ENCODE measurements around the gene AJM1. TPM values are rescaled to one million over a fixed set of nuclear protein-coding genes. Genes with fewer than 3 reads are reported as not detected.
"Not testable (repeated sequence)": the region's sequence is repeated elsewhere in the genome, so short reads cannot be mapped to it uniquely, and the experiment has no call there.

The AJM1 gene
- total RNA-seq, 6 donors from 2014 or later: 1.4 to 7.3 (median 3.0) TPM

DNA sequence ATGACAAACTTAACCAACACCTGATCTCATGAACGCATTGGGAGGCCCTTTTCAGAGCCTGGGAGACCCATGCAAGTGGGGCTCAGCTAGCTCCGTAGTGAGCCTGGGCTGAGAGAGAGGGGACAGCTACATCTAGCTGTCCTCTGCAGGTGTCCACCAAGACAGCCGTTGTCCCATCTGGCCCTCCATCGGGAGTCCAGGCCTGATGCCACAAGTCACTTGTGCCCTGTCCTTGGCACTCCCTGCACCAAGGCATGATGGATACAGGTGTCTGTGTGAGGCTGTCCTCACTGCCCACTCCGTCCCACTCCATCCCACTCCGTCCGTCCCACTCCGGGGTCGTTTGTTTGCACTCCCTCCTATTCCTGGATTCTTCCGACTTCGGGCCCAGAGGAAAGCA, 26.4 kb downstream of the AJM1 start:
- H3K4me1 ChIP-seq: peaks cover 17 to 29% (median 19%) of the 10 kb centered on the region in 4 donors
- ATAC-seq (ENCODE audit: low FRiP score in 2 of 2): no peak
- peaks cover 0 to 4% (median 0%) of the 10 kb centered on the region in 4 donors for H3K9me3 ChIP-seq
- no peak for DNase-seq
- H3K27me3 ChIP-seq: no peaks in the 10 kb centered on the region
- 92 to 97% methylated on average over 11 of the region's 11 CpGs for WGBS, 2 donors
- H3K4me3 ChIP-seq: no peak overlapping the region
- H3K36me3 ChIP-seq: peaks cover under 1 to 3% (median 2%) of the 10 kb centered on the region in 4 donors
- no peak overlapping the region for H3K27ac ChIP-seq
- no peak for TF ChIP-seq EP300 (IDR thresholded peaks at IDR 0.05)
- no peak for TF ChIP-seq POLR2A (IDR thresholded peaks at IDR 0.05)
- TF ChIP-seq, protein P1, sequence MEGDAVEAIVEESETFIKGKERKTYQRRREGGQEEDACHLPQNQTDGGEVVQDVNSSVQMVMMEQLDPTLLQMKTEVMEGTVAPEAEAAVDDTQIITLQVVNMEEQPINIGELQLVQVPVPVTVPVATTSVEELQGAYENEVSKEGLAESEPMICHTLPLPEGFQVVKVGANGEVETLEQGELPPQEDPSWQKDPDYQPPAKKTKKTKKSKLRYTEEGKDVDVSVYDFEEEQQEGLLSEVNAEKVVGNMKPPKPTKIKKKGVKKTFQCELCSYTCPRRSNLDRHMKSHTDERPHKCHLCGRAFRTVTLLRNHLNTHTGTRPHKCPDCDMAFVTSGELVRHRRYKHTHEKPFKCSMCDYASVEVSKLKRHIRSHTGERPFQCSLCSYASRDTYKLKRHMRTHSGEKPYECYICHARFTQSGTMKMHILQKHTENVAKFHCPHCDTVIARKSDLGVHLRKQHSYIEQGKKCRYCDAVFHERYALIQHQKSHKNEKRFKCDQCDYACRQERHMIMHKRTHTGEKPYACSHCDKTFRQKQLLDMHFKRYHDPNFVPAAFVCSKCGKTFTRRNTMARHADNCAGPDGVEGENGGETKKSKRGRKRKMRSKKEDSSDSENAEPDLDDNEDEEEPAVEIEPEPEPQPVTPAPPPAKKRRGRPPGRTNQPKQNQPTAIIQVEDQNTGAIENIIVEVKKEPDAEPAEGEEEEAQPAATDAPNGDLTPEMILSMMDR (IDR thresholded peaks at IDR 0.05): no peak
- TF ChIP-seq POLR2AphosphoS5 (IDR thresholded peaks at IDR 0.05): no peak

DNA sequence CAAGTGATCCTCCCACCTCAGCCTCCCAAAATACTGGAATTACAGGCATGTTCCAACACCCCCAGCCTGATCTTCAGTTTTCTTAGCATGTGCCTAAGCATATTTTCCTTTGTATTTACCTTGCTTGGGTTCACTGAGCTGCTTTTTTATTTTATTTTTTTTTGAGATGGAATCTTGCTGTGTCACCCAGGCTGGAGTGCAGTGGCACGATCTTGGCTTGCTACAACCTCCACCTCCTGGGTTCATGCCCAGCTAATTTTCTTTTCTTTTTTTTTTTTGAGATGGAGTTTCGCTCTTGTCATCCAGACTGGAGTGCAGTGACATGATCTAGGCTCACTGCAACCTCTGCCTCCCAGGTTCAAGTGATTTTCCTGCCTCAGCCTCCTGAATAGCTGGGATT, 27.3 kb downstream of the AJM1 start:
- not testable (repeated sequence) for H3K27ac ChIP-seq; H3K9me3 ChIP-seq; ATAC-seq (ENCODE audit: low FRiP score in 2 of 2); DNase-seq; H3K4me3 ChIP-seq; H3K27me3 ChIP-seq; H3K36me3 ChIP-seq
- WGBS, 2 donors: 86 to 87% methylated on average over 2 of the region's 2 CpGs
- H3K4me1 ChIP-seq: peaks cover 15 to 19% (median 16%) of the 10 kb centered on the region in 4 donors

DNA sequence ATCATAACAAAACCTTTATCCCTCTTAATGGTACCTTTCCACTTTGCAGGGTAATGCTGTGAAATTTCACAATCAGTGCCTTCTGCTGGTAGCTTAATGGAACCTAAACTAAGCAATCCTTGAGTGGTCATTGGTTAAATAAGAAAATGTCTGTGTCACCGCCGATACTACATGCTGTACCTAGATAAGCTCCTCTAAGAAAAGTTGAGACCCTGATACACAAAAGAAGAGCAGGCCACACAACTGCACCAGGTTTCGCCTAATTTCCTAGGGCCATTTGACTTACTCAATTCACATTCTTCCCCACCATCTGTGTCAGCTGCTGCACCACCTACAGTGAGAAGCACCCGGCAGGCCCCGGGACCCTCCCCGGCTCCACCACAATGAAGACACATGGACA, 32.9 kb downstream of the AJM1 start:
- no peak overlapping the region for H3K27ac ChIP-seq
- no peaks in the 10 kb centered on the region for H3K4me1 ChIP-seq
- TF ChIP-seq EP300 (IDR thresholded peaks at IDR 0.05) (no peak), POLR2A (IDR thresholded peaks at IDR 0.05) (no peak), POLR2AphosphoS5 (IDR thresholded peaks at IDR 0.05) (no peak)
- TF ChIP-seq, protein P1 (IDR thresholded peaks at IDR 0.05): no peak
- ATAC-seq (ENCODE audit: low FRiP score in 2 of 2) (no peak), DNase-seq (no peak)
- H3K36me3 ChIP-seq: no peaks in the 10 kb centered on the region
- H3K4me3 ChIP-seq: no peak overlapping the region
- 86 to 95% methylated on average over 6 of the region's 6 CpGs for WGBS, 2 donors
- H3K27me3 ChIP-seq: no peaks in the 10 kb centered on the region
- H3K9me3 ChIP-seq: no peaks in the 10 kb centered on the region

DNA sequence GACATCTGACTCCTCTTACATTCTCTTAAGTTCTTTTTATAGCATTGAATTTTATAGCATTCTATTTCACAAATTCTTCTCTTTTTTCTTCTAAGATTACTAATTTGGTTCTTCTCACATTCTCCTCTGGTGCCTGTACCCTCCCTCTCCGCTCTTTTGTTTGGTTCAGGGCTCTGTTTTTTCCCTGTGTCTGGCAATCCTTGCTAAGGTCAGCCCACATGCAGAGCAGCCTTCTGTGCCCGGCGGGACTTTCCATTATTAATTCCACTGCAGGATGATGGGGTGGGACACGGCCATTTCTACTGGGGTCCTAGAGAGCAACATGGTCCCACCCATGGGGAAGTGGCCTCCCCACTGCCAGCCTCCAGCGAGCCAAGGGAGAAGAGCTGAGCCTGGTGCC, 34.2 kb downstream of the AJM1 start:
- peaks cover 0 to 2% (median 1%) of the 10 kb centered on the region in 4 donors for H3K4me1 ChIP-seq
- WGBS, 2 donors: 85 to 93% methylated on average over 5 of the region's 5 CpGs
- H3K27ac ChIP-seq: no peak overlapping the region
- TF ChIP-seq POLR2AphosphoS5 (IDR thresholded peaks at IDR 0.05) (no peak), POLR2A (IDR thresholded peaks at IDR 0.05) (no peak), EP300 (IDR thresholded peaks at IDR 0.05) (no peak)
- TF ChIP-seq, protein P1 (IDR thresholded peaks at IDR 0.05): no peak
- ATAC-seq (ENCODE audit: low FRiP score in 2 of 2) (no peak), DNase-seq (no peak)
- no peaks in the 10 kb centered on the region for H3K27me3 ChIP-seq
- no peaks in the 10 kb centered on the region for H3K9me3 ChIP-seq
- no peak overlapping the region for H3K4me3 ChIP-seq
- H3K36me3 ChIP-seq: no peaks in the 10 kb centered on the region

DNA sequence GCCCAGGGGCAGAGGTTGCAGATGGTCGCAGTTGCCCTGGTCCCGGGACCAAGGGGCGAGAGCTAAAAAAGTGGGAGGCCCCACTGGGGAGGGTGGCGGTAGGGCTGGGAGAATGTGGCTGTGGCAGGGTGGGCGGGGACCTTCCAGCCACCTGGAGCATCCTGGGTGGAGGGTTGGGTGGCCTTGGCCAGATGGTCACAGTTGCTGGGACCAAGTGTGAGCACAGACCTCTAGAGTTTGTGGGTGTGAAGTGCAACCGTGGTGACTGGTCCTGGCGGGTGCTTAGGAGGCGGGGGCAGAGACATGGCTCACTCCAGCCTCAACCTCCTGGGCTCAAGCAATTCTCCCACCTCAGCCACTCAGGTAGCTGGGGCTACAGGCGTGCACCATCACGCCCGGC, 38.4 kb downstream of the AJM1 start:
- DNase-seq: no peak
- no peak for ATAC-seq (ENCODE audit: low FRiP score in 2 of 2)
- WGBS, 2 donors: 84 to 91% methylated on average over 10 to 11 of the region's 11 CpGs

More for the DNA sequence above, 38.4 kb downstream of the AJM1 start:
- no peak overlapping the region for H3K4me3 ChIP-seq
- no peaks in the 10 kb centered on the region for H3K9me3 ChIP-seq
- TF ChIP-seq POLR2A (IDR thresholded peaks at IDR 0.05) (no peak), EP300 (IDR thresholded peaks at IDR 0.05) (no peak), POLR2AphosphoS5 (IDR thresholded peaks at IDR 0.05) (no peak)
- TF ChIP-seq, protein P1 (IDR thresholded peaks at IDR 0.05): no peak
- H3K36me3 ChIP-seq: no peaks in the 10 kb centered on the region
- H3K27me3 ChIP-seq: no peaks in the 10 kb centered on the region
- peaks cover 19 to 24% (median 21%) of the 10 kb centered on the region in 4 donors for H3K4me1 ChIP-seq
- no peak overlapping the region for H3K27ac ChIP-seq

Data from upper lobe of left lung (tissue), 6 donors.